Fibroblast of lung (primary cell): Measurements from ENCODE around the gene ACSS3. TPM values are rescaled to one million over a fixed set of nuclear protein-coding genes. Genes with fewer than 3 reads are reported as not detected.

Experiments
- DNase-seq, 2 donors: peaks; one replicate each; pipeline versions ENCODE4 v3.0.0 to v3.0.0-alpha.2; 2010; ENCODE audit warnings: low read depth in 2 of 2
- H2AFZ ChIP-seq: 2 replicates; pipeline ENCODE4 v1.5.1; 2012; ENCODE audit warnings: low read length, control low read depth, inconsistent platforms
- H3K27ac ChIP-seq: 2 replicates; pipeline ENCODE4 v1.5.1; 2011; ENCODE audit warnings: low read length, control low read depth; ENCODE audit not compliant: insufficient read depth
- H3K27me3 ChIP-seq: 2 replicates; pipeline ENCODE4 v1.5.1; 2011; ENCODE audit warnings: mild to moderate bottlenecking, low read length; ENCODE audit not compliant: control insufficient read depth, insufficient read depth
- H3K36me3 ChIP-seq: 2 replicates; pipeline ENCODE4 v1.5.1; 2011; ENCODE audit warnings: low read length; ENCODE audit not compliant: control insufficient read depth, insufficient read depth
- H3K4me1 ChIP-seq: 2 replicates; pipeline ENCODE4 v1.5.1; 2011; ENCODE audit warnings: low read length; ENCODE audit not compliant: control insufficient read depth, insufficient read depth; ENCODE audit errors: extremely low read depth
- H3K4me2 ChIP-seq: 2 replicates; pipeline ENCODE4 v1.5.1; 2011; ENCODE audit warnings: low read length, control low read depth; ENCODE audit not compliant: insufficient read depth; ENCODE audit errors: extremely low read depth
- H3K4me3 ChIP-seq, 4 experiments: fragments of 200-600 bp in 1 of 4; sonication (generic) in 1 of 4; replicated peaks in 1 of 4; 2 replicates each; pipeline ENCODE4 v1.5.1; 2011 to 2016; ENCODE audit warnings: low read length in 4 of 4, low read depth in 3 of 4, mild to moderate bottlenecking in 3 of 4, control low read depth in 2 of 4, inconsistent platforms in 1 of 4, mixed read lengths in 1 of 4; ENCODE audit not compliant: insufficient read depth in 1 of 4; ENCODE audit errors: control extremely low read depth in 1 of 4
- H3K79me2 ChIP-seq: 2 replicates; pipeline ENCODE4 v1.5.1; 2012; ENCODE audit warnings: mild to moderate bottlenecking, low read length, inconsistent platforms; ENCODE audit not compliant: control insufficient read depth, insufficient read depth
- H3K9ac ChIP-seq: 2 replicates; pipeline ENCODE4 v1.5.1; 2011; ENCODE audit warnings: mild to moderate bottlenecking, low read length, control low read depth; ENCODE audit not compliant: insufficient read depth
- H3K9me3 ChIP-seq: 2 replicates; pipeline ENCODE4 v1.5.1; 2012; ENCODE audit warnings: low read depth, low read length; ENCODE audit not compliant: control insufficient read depth, insufficient read depth
- H4K20me1 ChIP-seq: 2 replicates; pipeline ENCODE4 v1.5.1; 2011; ENCODE audit warnings: low read length; ENCODE audit not compliant: control insufficient read depth, insufficient read depth; ENCODE audit errors: extremely low read depth
- CTCF ChIP-seq, 2 donors: IDR thresholded peaks in 1 of 2; conservative IDR thresholded peaks in 1 of 2; 1 replicate in 1 of 2; 2 replicates in 1 of 2; pipeline ENCODE4 v1.5.1; 2011 to 2012; ENCODE audit warnings: low read length in 2 of 2, control low read depth in 1 of 2, inconsistent platforms in 1 of 2, low read depth in 1 of 2, mild to moderate bottlenecking in 1 of 2
- EZH2 ChIP-seq: IDR thresholded peaks from 2 replicates; pipeline ENCODE4 v1.5.1; 2012; ENCODE audit warnings: low read length, control low read depth, mild to moderate bottlenecking; ENCODE audit errors: missing control alignments
- polyA plus RNA-seq, 2 donors: library from polyadenylated mRNA; depleted of rRNA in 1 of 2; stranded (reverse) in 1 of 2; unstranded in 1 of 2; fragments of >200 nt; gene quantifications; 2 replicates each; pipeline ENCODE4 v1.2.1, GENCODE V29; 2011 to 2012; ENCODE audit warnings: missing spikeins in 1 of 2
- total RNA-seq: library from RNA; depleted of rRNA; stranded (reverse); fragments of >200 nt; gene quantifications from 2 replicates; pipeline ENCODE4 v1.2.1, GENCODE V29; 2014

The ACSS3 gene
- total and polyA plus RNA-seq, 2 donors (not counting 1 experiment from before 2014, with no cell fraction given), result 10.3 to 47.4 TPM

- Histone ChIP-seq H4K20me1 (no peaks in the 10 kb centered on the region), H3K36me3 (no peaks in the 10 kb centered on the region), H3K79me2 (no peaks in the 10 kb centered on the region), H3K9ac (no peak overlapping the region), H3K27ac (no peak overlapping the region), H3K4me1 (no peaks in the 10 kb centered on the region), H3K27me3 (no peaks in the 10 kb centered on the region), H3K9me3 (no peaks in the 10 kb centered on the region), H3K4me2 (no peak overlapping the region), H2AFZ (no peak overlapping the region), H3K4me3 (no peak overlapping the region)
- no peak for DNase-seq
- TF ChIP-seq EZH2 (no peak), CTCF (conservative IDR thresholded peaks at IDR 0.05 in 1 of 2, IDR thresholded peaks at IDR 0.05 in 1 of 2; ENCODE audit: low read depth in 1 of 2, low read length in 2 of 2) (no peak)
These were observed 168.2 kb downstream of the ACSS3 start for GRCh38 chr12:81245907-81246570.

- no peak overlapping the region for H3K9ac ChIP-seq
- no peaks in the 10 kb centered on the region for H3K27me3 ChIP-seq
- no peak for TF ChIP-seq EZH2
- no peak for TF ChIP-seq CTCF (conservative IDR thresholded peaks at IDR 0.05 in 1 of 2, IDR thresholded peaks at IDR 0.05 in 1 of 2; ENCODE audit: low read depth in 1 of 2, low read length in 2 of 2)
- no peaks in the 10 kb centered on the region for H3K79me2 ChIP-seq
- DNase-seq, result no peak
- H3K36me3 ChIP-seq, result no peaks in the 10 kb centered on the region
- H3K27ac ChIP-seq, result no peak overlapping the region
- no peaks in the 10 kb centered on the region for H4K20me1 ChIP-seq
- H2AFZ ChIP-seq, result no peak overlapping the region
- H3K4me2 ChIP-seq, result no peak overlapping the region
- H3K4me1 ChIP-seq, result no peaks in the 10 kb centered on the region
- H3K4me3 ChIP-seq, result no peak overlapping the region
- H3K9me3 ChIP-seq, result no peaks in the 10 kb centered on the region
These were observed 172.1 kb downstream of the ACSS3 start for GRCh38 chr12:81249976-81250375.

GRCh38 chr12:81252228-81252627 is 174.3 kb downstream of the ACSS3 start:
- Histone ChIP-seq H4K20me1 (no peaks in the 10 kb centered on the region), H3K79me2 (no peaks in the 10 kb centered on the region), H2AFZ (no peak overlapping the region), H3K9ac (no peak overlapping the region), H3K4me3 (no peak overlapping the region), H3K4me2 (no peak overlapping the region), H3K27me3 (no peaks in the 10 kb centered on the region), H3K27ac (no peak overlapping the region), H3K4me1 (no peaks in the 10 kb centered on the region), H3K36me3 (no peaks in the 10 kb centered on the region), H3K9me3 (no peaks in the 10 kb centered on the region)
- DNase-seq, result no peak
- TF ChIP-seq EZH2, result no peak
- no peak for TF ChIP-seq CTCF (conservative IDR thresholded peaks at IDR 0.05 in 1 of 2, IDR thresholded peaks at IDR 0.05 in 1 of 2; ENCODE audit: low read depth in 1 of 2, low read length in 2 of 2)
